Smooth muscle cell (in vitro differentiated cells): ENCODE data around the gene SMG5. TPM values are rescaled to one million over a fixed set of nuclear protein-coding genes. Genes with fewer than 3 reads are reported as not detected.

Experiments used
- DNase-seq: peaks from one replicate; lab custom pipeline; 2025; ENCODE audit not compliant: unreplicated experiment; lab: John Stamatoyannopoulos, UW
- H2AFZ ChIP-seq: fragments of 200-600 bp; sonication (generic); 2 replicates; pipeline ENCODE4 v1.6.0; 2016; ENCODE audit warnings: antibody characterized with exemption, low read depth, mild to moderate bottlenecking
- H3F3A ChIP-seq: fragments of 200-600 bp; sonication (generic); 2 replicates; pipeline ENCODE4 v1.6.0; 2017; ENCODE audit warnings: antibody characterized with exemption, low read depth
- H3K27ac ChIP-seq: fragments of 200-600 bp; sonication (generic); 2 replicates; pipeline ENCODE4 v1.5.1; 2016; ENCODE audit warnings: low read depth, mild to moderate bottlenecking
- H3K27me3 ChIP-seq: fragments of 200-600 bp; sonication (generic); 2 replicates; pipeline ENCODE4 v1.6.1; 2016; ENCODE audit warnings: low read depth, mild to moderate bottlenecking
- H3K36me3 ChIP-seq: fragments of 200-600 bp; sonication (generic); 2 replicates; pipeline ENCODE4 v1.5.1; 2016; ENCODE audit warnings: low read depth
- H3K4me1 ChIP-seq: fragments of 200-600 bp; sonication (generic); 2 replicates; pipeline ENCODE4 v1.5.1; 2016; ENCODE audit warnings: low read depth
- H3K4me2 ChIP-seq: fragments of 200-600 bp; sonication (generic); 2 replicates; pipeline ENCODE4 v1.6.0; 2016; ENCODE audit warnings: mild to moderate bottlenecking
- H3K4me3 ChIP-seq: fragments of 200-600 bp; sonication (generic); 2 replicates; pipeline ENCODE4 v1.5.1; 2016; ENCODE audit warnings: mild to moderate bottlenecking
- H3K79me2 ChIP-seq: fragments of 200-600 bp; sonication (generic); 2 replicates; pipeline ENCODE4 v1.6.0; 2016; ENCODE audit warnings: low read depth, mild to moderate bottlenecking
- H3K9ac ChIP-seq: fragments of 200-600 bp; sonication (generic); 2 replicates; pipeline ENCODE4 v1.6.0; 2016; ENCODE audit warnings: low read depth
- H3K9me3 ChIP-seq: fragments of 200-600 bp; sonication (generic); replicated peaks from 2 replicates; pipeline ENCODE4 v1.5.1; 2016; ENCODE audit warnings: low read depth
- H4K20me1 ChIP-seq: fragments of 200-600 bp; sonication (generic); 2 replicates; pipeline ENCODE4 v1.6.0; 2016; ENCODE audit warnings: low read depth
- CTCF ChIP-seq: fragments of 200-600 bp; sonication (generic); IDR thresholded peaks from 2 replicates; pipeline ENCODE4 v1.5.1; 2017; ENCODE audit warnings: borderline replicate concordance, mild to moderate bottlenecking, antibody characterized with exemption; ENCODE audit not compliant: insufficient read depth, poor library complexity, severe bottlenecking
- WGBS: methylation state at CpG from one replicate; pipeline ENCODE4 v1.1.7; 2016; ENCODE audit warnings: low lambda C conversion rate; 5-methylcytosine and 5-hydroxymethylcytosine counted together
- polyA plus RNA-seq: library from polyadenylated mRNA; unstranded; fragments of >200 nt; fragmentation: Nextera tagmentation; extraction: Ambion mirVana; gene quantifications from 2 replicates; pipeline ENCODE4 v1.2.1, GENCODE V29; 2016
- total RNA-seq: library from RNA; depleted of rRNA; stranded (reverse); fragments of >200 nt; gene quantifications from 2 replicates; pipeline ENCODE4 v1.2.3, GENCODE V29; 2014

The SMG5 gene
- total and polyA plus RNA-seq, 2 experiments from 2014 or later = 42.3 to 47.4 TPM

DNA sequence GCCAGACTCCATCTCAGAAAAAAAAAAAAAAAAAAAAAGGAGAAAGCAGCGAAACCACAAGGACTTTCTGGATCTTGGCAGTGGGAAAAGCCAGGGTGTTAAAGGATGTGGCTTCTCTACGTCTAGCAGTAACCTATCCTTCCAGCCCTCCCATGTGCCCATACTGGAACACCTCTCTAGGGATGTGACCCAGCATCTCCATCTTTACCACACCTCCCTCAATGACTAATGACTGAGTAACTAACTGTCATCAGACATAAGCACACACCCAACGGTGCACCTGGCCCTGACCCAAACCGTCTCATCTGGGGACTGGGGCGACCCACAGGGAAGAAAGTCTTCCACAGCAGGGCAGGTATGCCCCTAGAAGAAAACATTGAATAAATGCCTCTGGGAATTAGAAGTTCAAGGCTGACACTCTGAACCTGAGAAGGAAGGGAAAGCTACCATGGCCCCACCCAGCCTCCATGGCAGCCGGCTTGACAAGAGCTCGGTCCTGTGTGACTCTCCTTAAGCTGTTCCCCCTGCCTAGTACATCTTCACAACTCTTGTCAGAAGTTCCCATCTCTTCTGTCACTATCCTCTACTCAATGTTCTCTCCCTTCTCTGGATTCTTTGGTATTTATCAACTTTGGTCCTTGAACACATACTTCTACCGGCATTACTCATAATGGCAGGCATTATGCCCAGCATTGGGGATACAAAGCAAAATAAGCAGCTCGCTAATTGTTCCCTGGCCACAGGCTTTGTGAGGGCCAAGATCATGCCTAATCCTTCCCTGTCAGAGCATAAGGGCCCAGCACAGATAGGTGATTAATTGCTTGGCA, 20.0 kb downstream of the SMG5 start:
- no peaks in the 10 kb centered on the region for H3K27me3 ChIP-seq
- no peaks in the 10 kb centered on the region for H3K9me3 ChIP-seq
- no peak overlapping the region for H3K27ac ChIP-seq
- H4K20me1 ChIP-seq = peaks cover 4% of the 10 kb centered on the region
- H3K4me3 ChIP-seq = no peak overlapping the region
- no peak for TF ChIP-seq CTCF
- peaks cover 14% of the 10 kb centered on the region for H3K36me3 ChIP-seq
- H3K79me2 ChIP-seq = no peaks in the 10 kb centered on the region
- DNase-seq = no peak
- no peak overlapping the region for H3K4me2 ChIP-seq
- no peaks in the 10 kb centered on the region for H3F3A ChIP-seq
- H3K4me1 ChIP-seq = no peaks in the 10 kb centered on the region
- H2AFZ ChIP-seq = no peak overlapping the region
- 89% methylated on average over 9 of the region's 9 CpGs for WGBS
- no peak overlapping the region for H3K9ac ChIP-seq

DNA sequence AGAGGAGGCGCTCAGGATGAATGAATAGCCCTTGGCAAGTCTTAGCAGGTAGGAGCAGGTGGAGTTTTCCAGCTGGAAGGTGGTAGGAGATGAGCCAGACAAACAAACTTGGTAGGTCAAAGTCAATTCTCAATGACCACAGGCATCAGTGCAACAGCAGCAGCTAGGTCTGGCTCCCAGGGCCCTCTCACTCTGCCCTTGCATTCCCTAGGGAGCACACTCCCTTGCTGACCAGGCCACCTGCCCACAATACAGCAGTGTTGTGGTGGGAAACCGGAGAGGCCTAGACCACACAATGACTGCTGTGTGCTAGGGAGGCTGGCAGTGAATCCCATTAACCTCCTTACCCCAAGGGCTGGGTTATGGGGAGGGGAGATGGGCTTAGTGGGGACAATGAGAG, 21.7 kb downstream of the SMG5 start:
- Histone ChIP-seq H3K9ac (no peak overlapping the region), H3K4me2 (no peak overlapping the region), H3K27ac (no peak overlapping the region), H3K4me1 (no peaks in the 10 kb centered on the region), H3K9me3 (no peaks in the 10 kb centered on the region), H3K36me3 (peaks cover 3% of the 10 kb centered on the region), H2AFZ (no peak overlapping the region), H4K20me1 (peaks cover 4% of the 10 kb centered on the region), H3F3A (no peaks in the 10 kb centered on the region), H3K27me3 (no peaks in the 10 kb centered on the region), H3K4me3 (no peak overlapping the region), H3K79me2 (no peaks in the 10 kb centered on the region)
- WGBS = 100% methylated on average over 2 of the region's 2 CpGs
- no peak for TF ChIP-seq CTCF
- DNase-seq = no peak

- Histone ChIP-seq H3K79me2 (no peaks in the 10 kb centered on the region), H3K36me3 (no peaks in the 10 kb centered on the region), H3K27ac (no peak overlapping the region), H4K20me1 (peaks cover 4% of the 10 kb centered on the region), H3K4me3 (no peak overlapping the region), H3K9me3 (no peaks in the 10 kb centered on the region), H2AFZ (no peak overlapping the region), H3K4me2 (no peak overlapping the region), H3K4me1 (no peaks in the 10 kb centered on the region), H3K27me3 (no peaks in the 10 kb centered on the region), H3K9ac (no peak overlapping the region), H3F3A (no peaks in the 10 kb centered on the region)
- no peak for TF ChIP-seq CTCF
- WGBS = 91% methylated on average over 3 of the region's 3 CpGs
- no peak for DNase-seq
Measured at GRCh38 chr1:156259805-156260204, 22.8 kb downstream of the SMG5 start.

- no peak overlapping the region for H3K4me2 ChIP-seq
- H3K9ac ChIP-seq = no peak overlapping the region
- H3K27ac ChIP-seq = no peak overlapping the region
- H3F3A ChIP-seq = no peaks in the 10 kb centered on the region
- H3K9me3 ChIP-seq = no peaks in the 10 kb centered on the region
- no peaks in the 10 kb centered on the region for H3K4me1 ChIP-seq
- H3K27me3 ChIP-seq = no peaks in the 10 kb centered on the region
- no peak overlapping the region for H2AFZ ChIP-seq
- no peak for DNase-seq
- peaks cover 4% of the 10 kb centered on the region for H4K20me1 ChIP-seq
- no peaks in the 10 kb centered on the region for H3K79me2 ChIP-seq
- H3K4me3 ChIP-seq = no peak overlapping the region
- TF ChIP-seq CTCF = no peak
- 95% methylated on average over 8 of the region's 8 CpGs for WGBS
- no peaks in the 10 kb centered on the region for H3K36me3 ChIP-seq
Measured at GRCh38 chr1:156258859-156259258, 23.8 kb downstream of the SMG5 start.
